ENCODE results near the gene MAML3.

DNA sequence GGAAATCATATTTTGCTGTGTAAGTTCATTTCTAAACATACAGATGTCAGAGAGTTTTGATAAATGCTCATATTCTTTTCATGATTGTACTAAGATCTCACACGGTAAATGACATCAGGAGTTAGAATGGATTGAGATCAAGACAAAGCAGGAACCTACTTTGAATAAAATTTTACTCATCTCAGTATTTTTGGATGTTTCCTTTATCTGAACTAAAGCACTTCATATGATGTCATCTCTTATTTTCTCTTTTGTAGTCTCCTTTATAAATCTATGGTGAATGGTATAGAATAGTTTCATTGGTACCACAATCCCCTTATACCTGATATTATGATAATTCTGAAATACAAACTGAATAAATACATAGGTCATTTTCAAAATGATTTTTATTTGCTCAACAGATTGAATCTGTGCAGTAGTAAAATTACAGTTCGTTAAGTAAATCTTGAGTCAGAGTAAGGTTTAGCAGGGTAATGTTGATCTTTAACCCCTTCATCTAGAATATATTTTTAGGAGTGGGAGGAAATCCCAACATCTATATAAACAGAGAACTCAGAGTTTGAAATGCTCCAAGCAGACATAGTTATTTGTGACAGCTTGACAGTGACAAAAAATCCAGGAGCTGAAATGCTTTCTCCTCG, 308.4 kb downstream of the MAML3 start:
- TF ChIP-seq, protein P1, sequence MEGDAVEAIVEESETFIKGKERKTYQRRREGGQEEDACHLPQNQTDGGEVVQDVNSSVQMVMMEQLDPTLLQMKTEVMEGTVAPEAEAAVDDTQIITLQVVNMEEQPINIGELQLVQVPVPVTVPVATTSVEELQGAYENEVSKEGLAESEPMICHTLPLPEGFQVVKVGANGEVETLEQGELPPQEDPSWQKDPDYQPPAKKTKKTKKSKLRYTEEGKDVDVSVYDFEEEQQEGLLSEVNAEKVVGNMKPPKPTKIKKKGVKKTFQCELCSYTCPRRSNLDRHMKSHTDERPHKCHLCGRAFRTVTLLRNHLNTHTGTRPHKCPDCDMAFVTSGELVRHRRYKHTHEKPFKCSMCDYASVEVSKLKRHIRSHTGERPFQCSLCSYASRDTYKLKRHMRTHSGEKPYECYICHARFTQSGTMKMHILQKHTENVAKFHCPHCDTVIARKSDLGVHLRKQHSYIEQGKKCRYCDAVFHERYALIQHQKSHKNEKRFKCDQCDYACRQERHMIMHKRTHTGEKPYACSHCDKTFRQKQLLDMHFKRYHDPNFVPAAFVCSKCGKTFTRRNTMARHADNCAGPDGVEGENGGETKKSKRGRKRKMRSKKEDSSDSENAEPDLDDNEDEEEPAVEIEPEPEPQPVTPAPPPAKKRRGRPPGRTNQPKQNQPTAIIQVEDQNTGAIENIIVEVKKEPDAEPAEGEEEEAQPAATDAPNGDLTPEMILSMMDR (IDR thresholded peaks at IDR 0.05), result no peak
- TF ChIP-seq POLR2A (IDR thresholded peaks at IDR 0.05) (no peak), POLR2AphosphoS5 (IDR thresholded peaks at IDR 0.05) (no peak)

Measured in suprapubic skin (tissue), 4 donors.